Measurements from ENCODE around the gene RDX.

Gene RDX

GRCh38 chr11:110169738-110170137 lies 126.7 kb downstream of the RDX start:
- no peak for DNase-seq

DNA sequence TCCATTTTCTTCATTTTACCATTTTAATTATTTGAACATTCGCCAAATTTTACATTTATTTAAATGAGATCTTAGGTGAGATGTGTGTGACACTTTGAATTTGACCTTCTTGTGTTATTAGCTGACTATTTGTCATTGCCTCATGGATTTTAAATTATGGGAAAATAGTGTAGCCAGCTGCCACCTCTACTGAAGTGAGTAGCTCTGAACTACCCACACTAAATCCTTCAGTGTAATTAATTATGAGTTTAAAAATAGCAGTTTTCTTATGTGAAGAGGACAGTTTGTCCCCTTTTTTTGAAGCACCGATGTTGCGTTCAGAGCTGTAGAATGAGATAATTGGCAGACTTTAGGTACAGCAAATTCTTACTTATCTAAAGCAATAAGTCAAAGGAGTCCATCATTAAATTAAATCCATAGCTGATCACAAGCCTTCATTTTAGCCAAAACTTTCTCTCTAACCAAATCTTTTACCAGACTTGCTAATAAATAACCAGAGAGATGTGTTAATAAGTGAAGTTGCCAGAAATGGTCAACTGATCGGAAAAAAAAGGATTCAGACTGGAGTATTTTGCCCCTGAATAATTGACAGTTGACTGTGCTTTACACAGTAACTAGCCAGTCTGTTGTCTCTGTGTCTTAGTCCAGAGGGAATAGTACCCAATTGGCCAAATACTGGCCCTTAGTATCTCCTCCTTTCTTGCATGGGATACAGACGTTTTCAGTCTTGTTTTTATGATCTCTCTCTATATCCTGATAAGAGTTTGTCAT lies 128.2 kb downstream of the RDX start:
- DNase-seq: no peak

GRCh38 chr11:110165039-110165925 lies 131.1 kb downstream of the RDX start:
- no peak for DNase-seq

DNA sequence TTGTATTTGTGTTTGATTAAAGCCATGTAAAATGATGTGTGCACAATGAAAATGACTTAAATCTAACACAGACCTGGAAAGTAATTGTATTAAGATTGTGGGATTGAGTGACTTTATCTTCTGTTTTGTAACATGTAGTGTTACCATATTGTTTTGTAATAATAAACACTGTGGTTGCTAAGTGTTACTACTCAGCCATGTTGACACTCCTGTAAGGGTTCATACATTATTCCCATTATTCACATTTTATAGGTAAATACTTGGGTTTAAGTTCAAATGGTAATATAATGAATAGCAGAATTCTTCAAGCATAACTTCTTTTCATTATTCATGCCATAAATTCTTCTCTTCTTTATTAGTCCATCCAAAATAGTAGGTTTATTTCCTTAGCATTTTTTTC lies 134.2 kb downstream of the RDX start:
- no peak for DNase-seq

GRCh38 chr11:110161061-110161460 lies 135.4 kb downstream of the RDX start:
- no peak for DNase-seq

DNA sequence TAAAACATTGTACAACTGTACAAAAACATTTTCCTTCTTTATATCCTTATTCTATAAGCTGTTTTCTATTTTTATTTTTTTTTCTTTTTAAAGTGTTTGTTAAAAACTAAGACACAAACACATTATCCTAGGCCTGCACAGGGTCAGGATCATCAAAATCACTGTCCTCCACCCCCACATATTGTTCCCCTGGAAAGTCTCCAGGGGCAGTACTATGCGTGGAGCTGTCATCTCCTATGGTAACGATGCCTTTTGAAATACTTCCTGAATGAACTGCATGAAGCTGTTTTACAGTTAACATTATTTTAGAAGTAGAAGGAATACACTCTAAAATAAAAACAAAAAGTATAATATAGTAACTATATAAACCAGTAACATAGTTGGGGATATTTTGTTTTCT lies 136.0 kb downstream of the RDX start:
- DNase-seq: no peak

DNA sequence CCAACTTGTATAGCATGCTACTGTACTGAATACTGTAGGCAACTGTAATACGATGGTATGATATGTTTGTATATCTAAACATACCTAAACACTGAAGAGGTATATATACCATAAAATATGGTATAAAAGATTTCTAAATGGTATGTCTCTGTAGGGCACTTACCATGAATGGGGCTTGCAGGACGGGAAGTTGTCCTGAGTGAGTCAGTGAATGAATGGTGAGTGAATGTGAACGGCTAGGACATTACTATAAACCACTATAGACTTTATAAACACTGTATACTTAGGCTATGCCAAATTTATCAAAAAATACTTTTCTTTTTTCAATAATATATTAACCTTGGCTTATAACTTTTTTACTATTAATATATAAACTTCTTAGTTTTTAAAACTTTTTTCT lies 136.4 kb downstream of the RDX start:
- no peak for DNase-seq

- no peak for DNase-seq
Measured at GRCh38 chr11:110159476-110159875, 136.9 kb downstream of the RDX start.

- no peak for DNase-seq
Measured at GRCh38 chr11:110158317-110159200, 137.9 kb downstream of the RDX start.

DNA sequence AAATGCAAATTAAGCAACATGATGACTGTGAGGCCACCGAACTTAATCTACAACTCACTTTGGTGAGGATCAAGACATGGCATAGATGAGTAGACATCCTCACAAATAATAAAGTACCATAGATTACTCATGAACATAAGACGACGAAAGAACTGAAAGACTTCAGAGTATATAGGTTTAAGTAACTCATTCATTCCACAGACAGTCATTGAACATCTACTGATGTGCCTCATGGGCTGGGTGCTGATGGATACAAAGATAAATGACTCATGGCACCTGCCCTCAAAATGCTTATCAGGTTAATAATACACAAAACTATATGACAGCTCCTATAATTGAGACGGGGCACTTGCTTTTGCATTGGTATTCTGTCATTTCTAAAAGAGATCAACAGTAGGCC lies 139.9 kb downstream of the RDX start:
- DNase-seq: no peak

GRCh38 chr11:110153474-110153873 lies 142.9 kb downstream of the RDX start:
- no peak for DNase-seq

- DNase-seq: no peak
Measured at GRCh38 chr11:110152199-110152598, 144.2 kb downstream of the RDX start.

GRCh38 chr11:110148775-110149744 lies 147.4 kb downstream of the RDX start:
- no peak for DNase-seq

DNA sequence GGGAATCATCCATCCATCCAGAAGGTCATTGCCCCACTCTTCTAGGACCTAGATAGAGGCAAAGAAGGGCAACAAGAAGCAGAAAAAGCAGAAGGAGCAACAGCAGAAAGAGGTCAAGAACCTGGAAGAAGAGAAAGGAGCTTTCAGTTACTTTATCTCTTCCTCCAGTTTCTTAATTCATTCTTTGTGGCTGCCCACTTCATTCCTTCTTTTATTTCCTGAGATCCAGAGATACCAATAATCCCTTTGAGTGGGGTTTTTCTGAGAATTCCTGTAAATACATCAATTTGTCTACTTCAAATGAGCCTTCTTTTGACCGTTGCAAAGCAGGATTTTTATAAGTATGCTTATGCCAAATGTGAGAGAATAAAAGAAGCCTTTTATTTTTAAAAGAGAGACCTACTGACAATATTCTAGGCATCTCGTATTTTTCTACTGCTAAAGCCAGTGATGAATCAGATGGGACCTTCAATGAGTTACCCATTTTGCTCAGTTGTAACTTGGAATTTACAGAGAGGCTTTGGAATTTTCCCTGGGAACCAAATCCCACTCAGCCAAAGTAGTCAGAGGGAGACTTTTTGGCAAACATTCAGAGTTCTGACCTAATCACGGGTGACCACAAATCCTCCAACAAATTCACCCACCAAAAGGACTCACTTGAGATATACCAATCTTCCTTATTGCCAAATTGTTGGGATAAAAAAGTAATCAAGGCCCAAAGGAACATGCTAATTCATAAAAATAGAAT lies 148.3 kb downstream of the RDX start:
- no peak for DNase-seq

GRCh38 chr11:110141812-110142211 lies 154.6 kb downstream of the RDX start:
- DNase-seq: no peak

GRCh38 chr11:110134110-110134509 lies 162.3 kb downstream of the RDX start:
- DNase-seq: peak; percentile 92

DNA sequence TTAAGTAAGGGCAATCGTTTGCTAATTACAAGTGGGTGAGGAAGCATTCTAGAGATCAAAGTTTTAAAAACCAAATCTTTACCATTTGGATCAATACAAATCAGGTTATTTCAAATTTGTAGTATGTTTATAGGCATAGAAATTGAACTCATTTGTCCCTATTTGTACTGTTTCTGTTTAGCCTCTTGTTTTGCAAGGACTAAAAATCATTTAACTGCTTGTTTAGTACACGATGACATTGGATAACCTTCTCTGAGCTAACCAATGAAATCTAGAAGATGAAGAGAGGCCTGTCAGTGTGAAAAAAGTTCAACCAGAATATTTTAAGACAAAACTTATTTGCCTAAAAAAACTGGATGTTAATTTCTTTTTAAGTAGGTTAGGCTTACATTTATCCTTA lies 163.3 kb downstream of the RDX start:
- no peak for DNase-seq

DNA sequence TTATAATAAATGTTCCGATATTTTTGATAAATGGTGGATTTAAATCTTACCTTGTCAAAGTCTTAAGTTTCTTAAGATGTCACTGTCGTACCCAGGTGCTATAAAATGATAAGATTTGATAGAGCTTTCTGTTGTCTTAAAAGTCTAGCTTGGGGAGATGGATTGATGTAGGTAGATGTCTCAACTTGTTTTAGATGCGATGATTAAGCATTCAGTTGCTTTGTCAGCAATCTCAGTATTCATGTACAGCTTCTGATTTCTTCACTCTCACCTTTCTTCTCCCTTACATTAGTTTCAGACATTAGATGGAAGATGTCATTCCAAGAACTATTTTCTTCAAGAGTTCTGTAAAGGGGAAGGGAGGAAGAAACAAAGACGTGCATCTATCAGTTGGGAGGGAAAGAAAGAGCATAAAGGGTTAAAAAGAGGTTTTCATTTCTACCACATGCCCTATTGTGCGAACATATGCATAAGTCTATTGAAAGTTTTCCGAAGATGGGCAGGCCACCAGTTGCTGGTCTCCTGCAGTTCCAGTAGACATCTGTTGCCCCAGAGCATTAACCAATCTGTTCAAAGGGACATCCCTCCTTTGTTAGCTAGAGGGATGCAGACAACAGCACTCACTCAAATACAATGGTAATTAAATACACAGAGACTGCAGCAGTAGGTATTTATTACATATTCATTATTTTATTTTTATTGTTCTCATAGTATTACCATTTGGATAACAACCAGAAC lies 164.9 kb downstream of the RDX start:
- peak; percentile 57 for DNase-seq

GRCh38 chr11:110130642-110131238 lies 165.7 kb downstream of the RDX start:
- peak; percentile 92 for DNase-seq

DNA sequence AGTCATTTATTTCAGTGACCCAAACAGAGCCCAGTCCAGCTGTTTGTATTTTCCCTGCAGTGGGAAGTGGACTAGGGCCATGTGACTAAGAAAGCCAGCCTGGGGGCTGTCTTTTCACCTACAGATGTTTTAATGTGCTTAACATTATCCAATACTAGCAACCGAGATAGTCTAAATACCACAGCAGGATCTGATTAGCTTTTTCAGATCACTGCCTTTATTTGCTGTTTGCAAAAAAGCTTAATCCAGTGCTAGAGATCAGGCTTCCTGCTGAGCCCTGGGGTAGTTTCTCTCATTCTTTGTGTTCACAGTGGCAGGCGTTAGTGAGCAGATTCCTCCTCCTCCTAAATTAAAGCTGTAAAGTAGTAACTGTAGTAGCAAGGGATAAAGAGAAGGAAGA lies 168.3 kb downstream of the RDX start:
- peak; percentile 56 for DNase-seq
